ENCODE results near the gene EFCAB8.

EFCAB8 gene

GRCh38 chr20:32858701-32859372 is at the start of gene EFCAB8:
Gene EFCAB8 (plus strand): TSS chr20:32858923. CDS start chr20:32863793, 4,870 bp downstream.
- no peak for DNase-seq (ENCODE audit: low spot score)

GRCh38 chr20:32809907-32810306 is 48.8 kb upstream of the EFCAB8 start:
- DNase-seq (ENCODE audit: low spot score), result no peak

- no peak for DNase-seq (ENCODE audit: low spot score)
Measured at GRCh38 chr20:32810941-32811340, 47.8 kb upstream of the EFCAB8 start.

- no peak for DNase-seq (ENCODE audit: low spot score)
Measured at GRCh38 chr20:32811886-32812285, 46.8 kb upstream of the EFCAB8 start.

GRCh38 chr20:32819992-32820697 is 38.6 kb upstream of the EFCAB8 start:
- peak; percentile 69 for DNase-seq (ENCODE audit: low spot score)

GRCh38 chr20:32820698-32821377 is 37.9 kb upstream of the EFCAB8 start:
- DNase-seq (ENCODE audit: low spot score), result no peak

- DNase-seq (ENCODE audit: low spot score), result no peak
Measured at GRCh38 chr20:32822225-32822624, 36.5 kb upstream of the EFCAB8 start.

- DNase-seq (ENCODE audit: low spot score), result peak; percentile 17
Measured at GRCh38 chr20:32823078-32823477, 35.6 kb upstream of the EFCAB8 start.

GRCh38 chr20:32823737-32824588 is 34.8 kb upstream of the EFCAB8 start:
- no peak for DNase-seq (ENCODE audit: low spot score)

- DNase-seq (ENCODE audit: low spot score), result no peak
Measured at GRCh38 chr20:32828029-32828680, 30.6 kb upstream of the EFCAB8 start.

- no peak for DNase-seq (ENCODE audit: low spot score)
Measured at GRCh38 chr20:32829311-32830005, 29.3 kb upstream of the EFCAB8 start.

- DNase-seq (ENCODE audit: low spot score), result no peak
Measured at GRCh38 chr20:32830437-32830836, 28.3 kb upstream of the EFCAB8 start.

- no peak for DNase-seq (ENCODE audit: low spot score)
Measured at GRCh38 chr20:32831982-32832381, 26.7 kb upstream of the EFCAB8 start.

GRCh38 chr20:32832664-32833063 is 26.1 kb upstream of the EFCAB8 start:
- no peak for DNase-seq (ENCODE audit: low spot score)

- DNase-seq (ENCODE audit: low spot score), result no peak
Measured at GRCh38 chr20:32834972-32835371, 23.8 kb upstream of the EFCAB8 start.

GRCh38 chr20:32837157-32837556 is 21.6 kb upstream of the EFCAB8 start:
- no peak for DNase-seq (ENCODE audit: low spot score)

GRCh38 chr20:32839227-32839981 is 19.3 kb upstream of the EFCAB8 start:
- peak; percentile 79 for DNase-seq (ENCODE audit: low spot score)

- peak; percentile 59 for DNase-seq (ENCODE audit: low spot score)
Measured at GRCh38 chr20:32839982-32840285, 18.8 kb upstream of the EFCAB8 start.

GRCh38 chr20:32841174-32841573 is 17.5 kb upstream of the EFCAB8 start:
- no peak for DNase-seq (ENCODE audit: low spot score)

- no peak for DNase-seq (ENCODE audit: low spot score)
Measured at GRCh38 chr20:32841632-32842031, 17.1 kb upstream of the EFCAB8 start.
